GM15510 (cell line): Measurements from ENCODE around the gene RXRB.
A peak's percentile ranks its signal among the peaks of the same experiment; 100 is the strongest.

Source experiments
- POLR2A ChIP-seq: IDR thresholded peaks from 3 replicates; pipeline ENCODE4 v1.6.1; 2011; ENCODE audit warnings: borderline replicate concordance; ENCODE audit not compliant: insufficient read length; ENCODE audit errors: extremely low read depth

The RXRB gene

DNA sequence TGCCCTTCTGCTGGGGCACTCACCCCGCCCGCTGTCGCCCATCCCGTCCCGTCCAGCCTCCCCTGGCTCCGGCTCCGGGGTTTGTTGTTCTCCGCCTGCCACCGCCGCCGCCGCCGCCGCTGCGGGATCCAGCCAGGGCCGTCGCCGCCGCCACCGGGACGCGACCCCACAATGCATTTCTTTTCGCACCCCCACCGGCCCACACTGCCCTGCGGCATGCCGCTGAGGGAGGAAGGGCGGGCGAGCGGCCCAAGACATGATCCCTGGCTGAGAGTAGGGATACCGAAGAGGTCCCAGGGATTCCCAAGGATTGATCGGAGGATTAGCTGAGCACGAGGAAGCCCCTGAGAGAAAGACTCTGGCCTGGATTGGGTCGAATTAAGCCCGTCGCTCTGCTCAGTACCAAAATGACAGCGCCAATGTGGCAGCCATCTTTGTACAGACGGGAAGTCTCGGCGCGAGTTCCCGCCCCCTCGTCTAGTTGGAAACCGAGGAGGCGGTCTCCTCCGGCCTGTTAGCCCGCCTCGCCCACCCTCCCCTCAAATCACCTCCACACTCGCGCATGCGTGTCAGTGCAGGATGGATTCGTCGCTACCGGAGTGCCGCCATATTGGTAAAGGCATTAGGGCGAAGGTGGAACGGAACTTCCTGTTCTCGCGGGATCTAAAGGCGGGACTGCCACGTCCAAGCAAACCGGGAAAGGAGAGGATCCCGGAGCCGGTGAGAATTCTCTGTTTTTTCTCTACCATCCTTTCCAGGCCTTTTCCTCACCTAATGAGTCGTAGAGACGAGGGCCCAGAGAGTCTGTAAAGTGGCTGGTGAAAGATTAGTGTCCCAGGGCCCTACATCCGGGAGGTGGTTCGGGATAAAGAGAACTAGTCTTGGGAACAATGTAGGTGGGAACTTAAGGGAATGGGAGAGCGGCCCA lies at the start of gene RXRB, which contains the start of gene SLC39A7:
Gene RXRB (minus strand): TSS at position 447 of the 928 bp plus-strand sequence. CDS start 189 bp downstream, at position 258.
Gene SLC39A7 (plus strand): TSS at position 649 of the 928 bp plus-strand sequence. CDS start 379 bp downstream, outside the sequence.
- peak; percentile 77 for TF ChIP-seq POLR2A

DNA sequence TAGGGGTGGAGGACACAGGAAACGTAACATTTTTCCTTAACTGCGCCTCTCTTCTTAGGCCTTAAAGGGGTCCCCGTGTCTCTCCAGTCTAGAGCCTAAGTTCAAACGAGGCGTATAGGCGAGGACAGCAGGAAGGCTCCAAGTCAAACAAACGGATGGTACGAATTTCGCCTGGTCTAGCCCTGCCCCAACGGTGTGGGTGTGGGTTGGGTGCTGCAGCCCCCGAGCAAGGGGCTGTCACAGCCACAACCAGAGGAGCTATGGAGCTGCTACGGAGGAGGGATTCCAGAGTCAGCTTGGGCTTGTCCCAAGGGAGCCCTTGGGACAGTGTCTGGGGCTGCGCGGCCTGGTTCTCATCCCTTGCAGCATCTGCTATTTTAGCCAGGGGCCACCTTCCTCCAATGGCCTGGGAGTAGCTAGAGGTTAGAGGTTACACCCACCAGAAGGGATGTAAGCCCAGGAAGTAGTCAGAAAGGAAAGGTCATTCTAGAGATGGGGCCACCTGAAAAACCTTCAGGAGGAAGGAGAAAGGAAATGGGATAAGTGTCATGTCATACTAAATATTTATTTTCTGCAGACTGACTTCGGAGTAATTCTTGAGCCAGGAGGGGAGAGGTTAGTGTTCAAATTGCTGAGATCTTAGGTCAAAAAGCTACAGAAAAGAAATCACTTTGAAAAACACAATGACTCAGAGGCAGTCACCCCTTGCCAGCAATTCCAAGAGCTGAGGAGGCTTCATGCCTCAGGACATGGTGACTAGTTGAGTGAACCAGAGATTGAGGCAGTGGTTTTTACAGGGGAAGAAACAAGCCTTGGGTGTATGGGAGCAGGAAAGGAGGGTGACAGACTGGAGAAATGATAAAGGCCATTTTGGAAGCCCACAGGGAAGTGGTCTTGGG lies 49.5 kb upstream of the RXRB start:
- TF ChIP-seq POLR2A = no peak

- peak; percentile 89 for TF ChIP-seq POLR2A
These were observed 48.7 kb upstream of the RXRB start for GRCh38 chr6:33248932-33249731.

DNA sequence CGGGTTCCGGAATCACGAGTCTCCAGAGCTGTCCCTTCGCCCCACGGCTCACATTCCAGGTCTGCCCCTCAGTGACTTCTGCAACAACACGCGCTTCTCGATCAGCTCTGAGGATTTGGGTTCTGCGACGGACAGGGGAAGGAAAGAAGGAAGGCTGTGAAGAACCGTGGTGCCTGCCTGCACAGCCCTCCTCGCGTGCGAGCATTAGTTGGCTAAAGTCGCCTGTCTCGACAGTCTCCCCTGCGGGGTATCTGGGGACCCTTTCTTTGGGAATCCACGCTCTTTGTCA lies 48.1 kb upstream of the RXRB start:
- no peak for TF ChIP-seq POLR2A

DNA sequence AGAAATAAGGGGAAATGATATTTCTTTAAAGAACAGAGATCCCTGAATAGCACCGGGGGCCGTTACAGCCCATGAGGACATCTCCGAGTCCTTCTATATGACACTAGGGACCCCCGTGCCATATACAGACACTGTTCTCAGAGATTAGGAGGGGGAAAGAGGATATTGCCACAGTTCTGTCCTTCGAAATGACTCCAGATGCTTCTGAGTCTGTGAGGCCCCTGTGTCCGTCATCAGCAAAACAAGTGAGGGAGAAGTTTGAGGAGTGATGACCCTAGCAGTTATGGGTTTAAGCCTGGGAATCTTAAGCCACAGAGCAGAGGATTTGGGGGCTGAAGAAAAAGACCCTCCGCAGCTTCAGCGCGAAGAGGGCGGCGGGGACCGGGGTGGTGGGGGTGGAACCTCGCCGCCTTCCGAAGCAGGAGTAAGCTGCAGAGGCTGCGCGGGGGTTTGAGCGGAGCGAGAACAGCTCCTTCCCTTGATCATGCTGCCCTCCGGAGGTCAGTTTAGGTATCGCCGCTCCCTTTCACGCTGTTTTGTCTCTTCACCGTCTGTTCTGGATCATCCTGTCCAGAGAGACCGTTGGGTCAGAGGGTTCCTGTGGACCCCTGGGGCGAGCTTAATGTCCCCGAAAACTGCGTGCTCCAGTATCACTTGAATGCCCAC lies 47.6 kb upstream of the RXRB start:
- TF ChIP-seq POLR2A = no peak

- no peak for TF ChIP-seq POLR2A
These were observed 43.0 kb upstream of the RXRB start for GRCh38 chr6:33243476-33243875.

DNA sequence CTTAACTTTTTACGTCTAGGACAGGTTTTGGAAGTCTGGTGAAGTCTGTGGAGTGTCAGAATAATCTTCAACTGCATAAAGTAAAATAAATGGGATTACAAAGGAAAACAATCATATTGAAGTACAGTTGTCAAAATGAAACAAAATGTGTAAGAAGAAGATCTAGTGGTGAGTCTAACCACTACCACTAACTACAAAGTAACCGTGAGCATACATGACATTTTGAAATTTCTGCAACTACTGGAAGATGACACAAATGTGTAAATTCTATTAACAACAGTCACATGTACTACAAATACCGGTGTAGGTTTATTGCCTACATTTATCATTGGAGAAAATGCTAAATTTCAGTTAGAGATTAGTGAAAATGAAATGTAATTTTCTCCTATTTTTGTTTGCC lies 41.5 kb upstream of the RXRB start:
- TF ChIP-seq POLR2A = no peak

GRCh38 chr6:33237741-33238140 lies 37.3 kb upstream of the RXRB start:
- no peak for TF ChIP-seq POLR2A

- no peak for TF ChIP-seq POLR2A
These were observed 36.4 kb upstream of the RXRB start for GRCh38 chr6:33236852-33237251.

DNA sequence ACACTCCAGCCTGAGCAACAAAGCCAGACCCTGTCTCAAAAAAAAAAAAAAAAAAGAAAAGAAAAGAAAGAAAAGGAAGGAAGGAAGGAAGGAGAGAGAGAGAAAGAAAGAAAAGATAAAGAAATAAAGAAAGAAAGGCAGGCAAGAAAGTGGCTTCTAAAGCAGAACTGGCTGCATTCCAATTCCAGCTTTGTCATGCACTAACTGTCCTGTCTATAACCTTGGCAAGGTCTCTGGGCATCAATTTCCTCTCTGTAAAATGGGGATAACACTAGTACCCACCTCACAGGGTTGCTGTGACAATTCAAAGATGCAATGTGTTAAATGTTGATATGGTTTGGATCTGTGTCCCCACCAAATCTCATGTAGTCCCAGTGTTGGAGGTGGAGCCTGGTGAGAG lies 35.9 kb upstream of the RXRB start:
- TF ChIP-seq POLR2A = no peak

DNA sequence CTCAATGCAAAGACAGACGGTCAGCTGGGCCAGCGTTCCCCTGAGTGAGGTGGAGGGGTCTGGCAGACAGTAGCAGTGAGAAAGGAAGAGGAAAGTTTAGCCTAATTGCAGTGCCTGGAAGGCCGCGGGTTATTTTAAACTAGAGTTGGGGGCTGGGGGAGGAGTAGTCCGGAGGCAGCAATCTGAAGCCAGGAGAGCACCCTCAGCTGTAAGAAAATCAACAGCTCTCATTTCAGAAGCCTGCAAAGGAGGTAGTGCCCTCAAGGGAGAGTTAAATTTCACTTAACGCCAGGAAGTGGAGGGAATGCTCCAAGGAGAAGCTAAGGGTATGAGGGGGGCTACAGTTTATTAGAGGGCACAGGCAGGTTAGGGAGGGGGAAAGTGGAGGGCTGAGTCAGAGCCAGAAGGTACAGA lies 34.8 kb upstream of the RXRB start:
- no peak for TF ChIP-seq POLR2A

- no peak for TF ChIP-seq POLR2A
These were observed 17.2 kb upstream of the RXRB start for GRCh38 chr6:33217681-33218080.

GRCh38 chr6:33217246-33217645 lies 16.8 kb upstream of the RXRB start:
- TF ChIP-seq POLR2A = no peak

DNA sequence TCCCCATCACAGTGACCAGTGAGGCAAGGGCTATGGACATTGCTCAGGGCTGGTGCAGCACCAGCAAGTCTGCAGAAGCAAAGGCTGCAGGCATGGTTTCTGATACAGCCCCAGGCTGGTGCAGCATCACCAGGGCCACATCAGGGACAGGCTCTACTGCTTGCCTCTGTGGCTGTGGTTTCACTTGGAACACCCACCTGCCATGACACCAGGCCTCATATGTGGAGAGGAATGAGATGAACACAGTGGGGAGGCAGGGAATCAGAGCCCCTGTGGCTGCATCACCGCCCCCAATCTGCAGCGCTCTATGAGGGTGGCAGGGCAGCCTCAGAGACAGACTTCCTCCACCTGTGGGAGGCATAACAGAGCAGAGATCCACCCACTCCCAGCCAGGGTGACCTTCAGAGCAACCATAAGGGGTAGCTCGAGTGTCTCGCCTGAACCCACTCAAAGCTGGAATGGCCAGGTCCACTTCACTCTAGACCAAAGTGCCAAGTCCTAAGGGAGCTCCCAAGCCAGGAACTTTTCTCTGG lies 15.7 kb upstream of the RXRB start:
- no peak for TF ChIP-seq POLR2A
